SIG-M5 (cell line): Measurements from ENCODE around the gene EARS2.
"Not testable (repeated sequence)": the region's sequence is repeated elsewhere in the genome, so short reads cannot be mapped to it uniquely, and the experiment has no call there.

Experiments used
- DNase-seq: peaks from one replicate; lab custom pipeline; 2025; lab: John Stamatoyannopoulos, UW

Gene EARS2

GRCh38 chr16:23527961-23528643 is 29.0 kb downstream of the EARS2 start:
- no peak for DNase-seq

- DNase-seq, result no peak
These were observed 32.3 kb downstream of the EARS2 start for GRCh38 chr16:23524886-23525285.

- no peak for DNase-seq
These were observed 33.2 kb downstream of the EARS2 start for GRCh38 chr16:23523876-23524385.

- no peak for DNase-seq
These were observed 33.8 kb downstream of the EARS2 start for GRCh38 chr16:23523321-23523720.

- no peak for DNase-seq
These were observed 35.2 kb downstream of the EARS2 start for GRCh38 chr16:23521965-23522364.

GRCh38 chr16:23521037-23521743 is 36.0 kb downstream of the EARS2 start:
- peak; percentile 35 for DNase-seq

GRCh38 chr16:23520500-23520899 is 36.6 kb downstream of the EARS2 start:
- DNase-seq, result no peak

- no peak for DNase-seq
These were observed 37.9 kb downstream of the EARS2 start for GRCh38 chr16:23519282-23519681.

- peak; percentile 66 for DNase-seq
These were observed 38.7 kb downstream of the EARS2 start for GRCh38 chr16:23518435-23518891.

- DNase-seq, result no peak
These were observed 40.6 kb downstream of the EARS2 start for GRCh38 chr16:23516366-23517137.

- no peak for DNase-seq
These were observed 41.3 kb downstream of the EARS2 start for GRCh38 chr16:23515881-23516280.

GRCh38 chr16:23514381-23515152 is 42.6 kb downstream of the EARS2 start:
- DNase-seq, result no peak

GRCh38 chr16:23512168-23512695 is 44.9 kb downstream of the EARS2 start:
- no peak for DNase-seq

GRCh38 chr16:23511731-23512130 is 45.4 kb downstream of the EARS2 start:
- no peak for DNase-seq

- DNase-seq, result not testable (repeated sequence)
These were observed 46.3 kb downstream of the EARS2 start for GRCh38 chr16:23510915-23511270.

- no peak for DNase-seq
These were observed 46.8 kb downstream of the EARS2 start, which contains the start of gene GGA2 for GRCh38 chr16:23510164-23510914. Gene GGA2 (minus strand): TSS chr16:23510494. CDS start chr16:23510411, 83 bp downstream.

- DNase-seq, result no peak
These were observed 47.4 kb downstream of the EARS2 start for GRCh38 chr16:23509782-23510163.

GRCh38 chr16:23509441-23509754 is 47.8 kb downstream of the EARS2 start:
- no peak for DNase-seq

GRCh38 chr16:23508589-23509440 is 48.3 kb downstream of the EARS2 start:
- DNase-seq, result no peak

GRCh38 chr16:23506606-23506994 is 50.5 kb downstream of the EARS2 start:
- DNase-seq, result no peak
